Left cardiac atrium (tissue), 4 donors: ENCODE results near the gene RND1. TPM values are rescaled to one million over a fixed set of nuclear protein-coding genes. Genes with fewer than 3 reads are reported as not detected.

Source experiments
- ATAC-seq, 2 donors: fragments of 200-7000 bp; cut with Tn5 transposase; one replicate each; pipeline ENCODE4 v1.9.1; 2020; ENCODE audit warnings: mild to moderate bottlenecking in 2 of 2, moderate library complexity in 2 of 2
- DNase-seq: peaks from one replicate; pipeline ENCODE4 v3.0.0-alpha.2; 2020
- intact Hi-C, 2 donors: fragments of 100-400 bp; cut with DNase I; formaldehyde crosslinking; loops; one replicate each; pipeline versions ENCODE4 v1.14.1 to v1.15.1; 2022 to 2023
- total RNA-seq, 2 donors: library from RNA; stranded (reverse); fragmentation: NEBNext Ultra II Directional; extraction: Animal tissue kit (Norgen Biotek cat#: 25700); gene quantifications; one replicate each; pipeline ENCODE4 v1.2.1, GENCODE V29; 2021
- donor health status: DM: no; HTN: yes; CAD: no.
- donor health status: DM: no; HTN: yes; CAD: no; lungs with severe emphysema.
- donor health status: DM: yes; HTN: yes; CAD: no.
- donor health status: Dilated cardiomyopathy.

Gene RND1
- total RNA-seq, 2 donors from 2014 or later, result 0.56 to 0.79 TPM

DNA sequence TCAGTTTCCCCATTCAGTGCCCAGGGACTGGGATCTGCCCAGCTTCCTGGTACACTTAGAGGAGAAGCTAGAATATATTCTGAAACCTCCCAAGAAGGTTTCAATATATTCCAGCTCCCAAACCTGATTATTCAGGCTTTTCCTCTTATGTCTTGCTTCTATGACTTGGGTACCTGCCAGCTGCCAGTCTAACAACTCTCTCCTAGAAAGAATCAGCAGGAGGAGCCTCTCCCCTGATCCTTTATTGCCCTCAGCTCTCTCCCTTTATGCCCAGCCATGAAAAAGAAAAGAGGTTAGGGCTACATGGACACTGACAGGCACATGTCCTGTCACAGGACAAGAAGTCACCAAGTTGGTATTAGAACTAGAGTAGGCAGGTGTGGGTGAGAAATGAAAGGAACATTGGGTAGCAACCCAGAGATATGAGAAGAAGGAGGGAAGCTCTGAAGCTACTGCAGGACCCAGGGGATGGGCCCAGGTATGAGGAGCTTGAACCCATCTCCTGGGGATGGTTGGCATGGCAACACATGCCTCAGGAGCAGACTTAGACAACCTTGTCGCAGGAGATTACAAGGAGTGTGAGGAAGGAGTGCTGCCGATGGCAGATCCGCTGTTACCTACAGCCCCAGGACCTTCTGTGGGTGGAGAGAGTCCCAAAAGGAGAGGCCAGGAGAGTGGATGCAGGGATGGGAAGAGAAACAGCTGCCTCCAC lies 49.4 kb downstream of the RND1 start:
- intact Hi-C loops, result no loop called here
- DNase-seq (no peak), ATAC-seq (no peak)

DNA sequence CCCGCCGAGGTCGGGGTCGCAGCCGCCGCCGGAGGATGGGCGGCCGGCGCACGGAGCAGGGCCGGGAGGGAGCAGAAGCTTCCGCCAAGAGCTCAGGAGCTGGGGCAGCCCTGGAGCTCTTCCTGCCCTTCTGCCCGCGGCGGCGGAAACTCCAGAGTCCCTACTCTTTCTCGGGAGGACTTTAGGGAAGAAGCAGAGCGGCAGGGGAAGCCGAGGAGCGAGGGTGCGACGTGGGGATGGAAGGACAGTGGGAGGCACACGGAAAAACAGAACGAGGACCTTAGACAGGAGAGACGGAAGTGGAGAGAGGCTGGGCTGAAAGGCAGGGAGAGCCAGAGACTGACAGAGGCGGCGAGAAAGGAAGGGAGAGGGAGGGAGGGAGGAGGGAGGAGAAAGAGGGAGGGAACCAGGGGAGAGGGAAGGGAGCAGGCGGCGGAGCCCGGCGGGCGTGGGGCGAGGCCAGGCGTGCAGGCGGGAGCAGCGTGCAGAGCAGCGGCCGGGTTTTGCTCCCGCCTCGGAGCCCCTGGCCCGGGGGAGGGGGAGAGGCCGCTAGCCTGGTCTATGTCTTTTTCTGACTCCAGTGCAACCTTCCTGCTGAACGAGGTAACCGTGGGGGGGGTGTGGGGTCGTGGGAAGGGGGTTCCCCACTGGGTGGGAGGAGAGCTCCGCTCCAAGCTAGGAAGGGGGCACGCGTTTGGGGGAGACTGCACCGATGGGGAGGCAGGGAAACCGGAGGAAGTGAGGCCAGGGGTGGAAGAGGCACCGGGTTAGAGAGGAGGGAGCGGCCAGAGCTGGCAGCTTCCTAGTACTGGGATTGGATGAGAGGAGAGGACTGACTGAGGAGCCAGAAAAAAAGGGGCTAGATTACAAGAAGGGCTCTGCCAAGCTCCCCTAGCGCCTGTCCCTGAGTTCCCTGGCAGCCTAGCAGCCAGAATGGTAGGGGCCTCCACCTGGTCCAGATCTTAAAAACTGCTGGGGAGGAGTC lies 50.3 kb downstream of the RND1 start:
- ATAC-seq (peak; percentile 78 to 87), DNase-seq (peak; percentile 80)
- intact Hi-C loops, result no loop called here

DNA sequence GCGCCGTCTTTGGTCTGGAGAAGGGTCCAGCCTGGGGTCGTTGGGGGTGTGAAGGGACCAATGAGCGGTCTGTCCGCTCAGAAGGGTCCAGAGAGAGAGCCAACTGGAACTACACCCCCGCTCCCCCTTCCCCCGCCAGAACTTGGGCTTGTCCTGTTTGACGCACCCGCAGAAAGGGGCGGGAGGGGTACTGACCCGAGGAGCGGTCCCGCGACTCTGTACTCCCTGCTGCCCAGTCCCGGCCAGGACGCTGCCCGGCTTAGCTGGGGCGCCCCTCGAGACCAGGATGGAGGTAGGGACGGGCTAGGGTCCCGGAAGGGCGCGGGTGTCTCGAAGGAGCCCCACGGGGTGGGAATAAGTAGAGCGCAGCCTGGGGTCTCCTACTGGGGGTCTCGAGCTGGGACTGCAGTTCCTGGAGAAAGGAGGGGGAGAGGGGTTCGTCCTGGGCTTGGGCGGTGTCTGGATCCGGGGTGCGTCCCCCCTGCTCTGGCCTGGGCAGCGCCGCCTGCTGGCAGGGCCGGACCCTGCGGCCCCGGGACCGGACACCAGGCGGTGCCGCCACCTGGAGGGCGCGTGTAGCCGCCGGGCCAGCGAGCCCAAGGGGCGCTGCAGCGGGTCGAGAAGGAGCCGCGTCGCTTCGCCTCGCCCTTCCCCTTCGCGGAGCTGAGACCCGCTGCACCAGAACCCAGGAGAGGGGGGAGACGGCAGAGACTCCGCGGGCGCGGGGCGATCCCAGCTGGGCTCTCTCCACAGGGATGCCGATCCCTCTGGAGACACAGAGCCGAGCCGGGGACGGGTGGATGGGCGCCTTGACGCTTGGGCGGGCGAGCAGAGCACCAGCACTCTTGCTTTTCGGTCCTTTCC lies 51.2 kb downstream of the RND1 start:
- DNase-seq, result peak; percentile 86
- intact Hi-C loops, result no loop called here

DNA sequence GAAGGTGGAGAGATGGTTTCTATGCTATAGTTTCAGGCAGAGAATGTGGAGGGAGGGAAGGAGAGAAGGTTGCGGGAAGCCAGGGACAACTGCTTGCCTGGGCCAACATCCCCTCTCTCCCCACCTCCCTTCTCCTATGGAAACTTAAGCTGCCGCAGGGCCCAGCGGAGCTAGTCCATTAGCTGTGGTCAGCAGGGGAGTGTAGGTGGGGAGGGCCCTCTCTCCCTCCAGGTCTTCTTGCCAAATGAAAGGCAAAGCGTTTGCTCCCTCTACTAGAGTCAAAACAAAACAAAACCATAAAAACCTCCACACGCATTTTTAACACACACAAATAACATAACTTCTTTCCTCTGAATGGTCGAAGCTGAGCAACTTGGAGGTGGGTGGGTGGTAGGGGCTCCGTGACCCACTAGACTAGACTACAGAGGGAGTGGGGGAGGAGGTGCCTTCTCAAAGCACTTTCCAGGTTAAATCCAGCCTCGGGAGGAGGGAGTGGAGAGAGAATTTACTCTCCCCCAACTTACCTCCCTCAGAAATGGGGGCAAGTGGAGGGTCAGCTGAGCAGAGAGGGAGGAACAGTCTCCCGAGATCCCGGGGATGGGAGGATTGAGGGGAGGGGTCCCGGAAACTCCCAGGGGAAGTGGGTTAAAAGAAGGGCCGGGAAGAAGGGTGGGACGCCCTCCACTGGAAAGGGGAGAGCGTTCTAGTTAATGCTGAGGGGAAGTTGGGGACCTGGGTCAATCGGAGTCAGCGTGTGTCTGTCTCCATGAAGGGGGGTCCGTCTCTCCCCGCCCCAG lies 52.0 kb downstream of the RND1 start:
- ATAC-seq (no peak), DNase-seq (no peak)
- intact Hi-C loops, result no loop called here

More for the DNA sequence above, 51.2 kb downstream of the RND1 start:
- ATAC-seq, result peak; percentile 85 to 87

DNA sequence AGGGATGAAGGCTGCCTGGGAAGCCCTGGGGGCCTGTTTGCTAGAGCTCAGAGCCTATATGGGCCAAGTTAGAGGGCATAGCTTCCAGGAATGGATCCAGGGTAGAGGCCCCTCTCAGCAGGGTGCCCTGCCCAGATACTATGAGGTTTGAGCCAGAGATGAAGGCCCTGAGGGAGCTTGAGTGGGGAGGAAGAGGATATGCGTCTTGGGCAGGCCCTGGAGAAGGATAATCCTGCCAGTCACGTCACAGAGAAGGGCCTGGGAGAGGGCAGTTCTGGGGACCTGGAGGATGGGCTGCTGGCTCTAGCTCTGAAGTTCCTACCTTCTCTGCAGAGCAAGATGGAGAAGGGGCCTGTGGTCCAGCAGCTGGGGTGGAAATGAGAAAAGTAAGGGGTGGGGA lies 53.3 kb downstream of the RND1 start:
- intact Hi-C loops, result no loop called here
- ATAC-seq (no peak), DNase-seq (no peak)

DNA sequence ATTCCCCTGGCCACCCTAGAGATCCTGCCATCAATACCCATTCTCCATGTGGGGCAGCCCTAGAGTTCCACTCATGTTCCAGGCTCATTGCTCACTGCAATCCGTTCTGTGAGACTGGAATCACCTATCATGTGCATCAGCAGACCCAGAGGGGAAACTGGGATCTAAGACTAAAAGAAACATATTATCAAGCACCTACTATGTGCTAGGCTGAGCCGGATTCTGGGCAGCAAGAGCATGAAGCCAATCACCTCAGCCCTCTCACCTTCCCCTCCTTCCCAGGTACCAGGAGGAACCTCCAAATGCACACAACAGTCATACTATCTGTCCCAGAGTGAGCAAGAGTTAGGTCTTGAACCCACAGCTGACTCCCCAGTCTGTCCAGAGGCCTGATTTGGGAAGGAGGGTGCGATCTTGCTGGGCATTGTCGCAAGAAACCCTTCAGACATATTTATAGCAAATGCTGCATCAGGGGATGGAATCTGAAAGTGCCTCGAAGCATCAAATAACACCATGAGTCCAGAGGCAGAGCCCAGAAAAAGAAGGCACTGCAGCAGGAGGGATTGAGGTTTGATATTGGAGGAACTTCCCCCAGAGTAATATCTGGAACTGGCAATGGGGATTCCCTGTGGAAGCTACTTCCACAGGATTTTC lies 54.1 kb downstream of the RND1 start:
- ATAC-seq, result no peak
- DNase-seq, result no peak
- intact Hi-C loops, result no loop called here

DNA sequence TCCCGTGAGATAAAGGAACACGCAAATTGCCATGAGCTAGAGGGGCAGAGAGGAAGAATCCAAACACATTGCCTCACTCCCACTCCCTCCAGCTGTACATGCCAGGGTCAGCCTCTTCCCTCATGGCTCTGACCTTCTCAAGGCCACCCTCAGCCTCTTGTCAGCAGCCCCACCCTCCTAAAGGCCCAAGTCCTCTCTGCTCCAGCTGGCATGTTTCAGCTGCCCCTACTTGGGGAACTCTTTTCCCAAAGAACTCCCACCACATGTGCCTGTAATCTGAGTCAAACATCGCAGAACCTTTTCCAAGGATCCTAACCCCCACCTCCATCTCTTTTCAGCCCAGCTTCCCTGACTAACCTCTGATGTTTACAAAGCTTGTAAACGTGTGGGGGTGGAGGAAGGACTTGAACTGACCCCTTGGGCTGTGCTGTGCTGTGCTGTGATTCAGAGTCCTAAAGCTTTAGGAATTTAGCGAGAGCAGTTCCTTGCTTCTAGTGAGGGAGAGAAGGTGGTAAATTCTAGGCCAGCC lies 54.7 kb downstream of the RND1 start:
- no peak for ATAC-seq
- intact Hi-C loops, result no loop called here
- DNase-seq, result no peak

DNA sequence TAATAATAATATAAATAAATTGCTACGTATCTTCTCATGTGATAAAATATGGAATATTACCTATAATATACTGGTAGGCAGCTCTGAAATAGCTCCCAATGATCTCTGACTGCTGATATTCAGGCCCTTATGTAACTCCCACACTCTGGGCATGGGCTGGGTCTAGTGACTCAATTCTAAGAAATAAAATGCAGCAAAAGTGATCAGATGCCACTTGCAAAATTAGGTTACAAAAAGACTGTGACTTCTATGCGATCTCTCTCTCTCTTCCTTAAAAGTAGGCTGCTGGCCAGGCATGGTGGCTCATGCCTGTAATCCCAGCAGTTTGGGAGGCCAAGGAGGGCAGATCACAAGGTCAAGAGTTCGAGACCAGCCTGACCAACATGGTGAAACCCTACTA lies 57.7 kb downstream of the RND1 start:
- no peak for DNase-seq
- intact Hi-C loops, result no loop called here
- no peak for ATAC-seq

Other genes with a start within 250 kb of the RND1 start
- gene KANSL2, start 183.6 kb downstream of the RND1 start, total RNA-seq, result 10 to 100 TPM; 18.4 to 25.9 TPM
- 10 to 100 TPM; 21.2 to 21.7 TPM for gene CCNT1, start 149.2 kb downstream of the RND1 start, total RNA-seq
- gene ADCY6, start 76.8 kb downstream of the RND1 start, total RNA-seq, result 100 to 1,000 TPM in 1 of 2 donors, 10 to 100 TPM in 1; 51.5 to 113 TPM
- gene CACNB3, start 47.4 kb downstream of the RND1 start, total RNA-seq, result 1 to 10 TPM; 8.8 to 9.5 TPM
- 10 to 100 TPM; 34.7 to 37.5 TPM for gene DDX23, start 13.7 kb downstream of the RND1 start, total RNA-seq
- gene FKBP11, start 59.6 kb upstream of the RND1 start, total RNA-seq, result 10 to 100 TPM; 14.5 to 25.0 TPM
- gene ARF3, start 91.6 kb upstream of the RND1 start, total RNA-seq, result 10 to 100 TPM; 72.2 to 90.5 TPM
- 1 to 10 TPM in 1 of 2 donors, under 1 TPM in 1; 0.65 to 1.0 TPM for gene WNT10B, start 105.9 kb upstream of the RND1 start, total RNA-seq
- not detected for gene WNT1, start 112.5 kb upstream of the RND1 start, total RNA-seq
- gene DDN, start 133.5 kb upstream of the RND1 start, total RNA-seq, result under 1 TPM; 0.29 to 0.84 TPM
- gene PRKAG1, start 152.9 kb upstream of the RND1 start, total RNA-seq, result 10 to 100 TPM; 70.2 to 72.2 TPM
- gene KMT2D, start 194.9 kb upstream of the RND1 start, total RNA-seq, result 10 to 100 TPM; 44.1 to 47.4 TPM
- under 1 TPM; 0.24 to 0.41 TPM for gene RHEBL1, start 204.1 kb upstream of the RND1 start, total RNA-seq
- gene DHH, start 228.9 kb upstream of the RND1 start, total RNA-seq, result 1 to 10 TPM in 1 of 2 donors, under 1 TPM in 1; 0.97 to 1.0 TPM
- 10 to 100 TPM; 24.4 to 46.0 TPM for gene LMBR1L, start 245.0 kb upstream of the RND1 start, total RNA-seq